ENCODE data around the gene MOB2.

MOB2 gene

DNA sequence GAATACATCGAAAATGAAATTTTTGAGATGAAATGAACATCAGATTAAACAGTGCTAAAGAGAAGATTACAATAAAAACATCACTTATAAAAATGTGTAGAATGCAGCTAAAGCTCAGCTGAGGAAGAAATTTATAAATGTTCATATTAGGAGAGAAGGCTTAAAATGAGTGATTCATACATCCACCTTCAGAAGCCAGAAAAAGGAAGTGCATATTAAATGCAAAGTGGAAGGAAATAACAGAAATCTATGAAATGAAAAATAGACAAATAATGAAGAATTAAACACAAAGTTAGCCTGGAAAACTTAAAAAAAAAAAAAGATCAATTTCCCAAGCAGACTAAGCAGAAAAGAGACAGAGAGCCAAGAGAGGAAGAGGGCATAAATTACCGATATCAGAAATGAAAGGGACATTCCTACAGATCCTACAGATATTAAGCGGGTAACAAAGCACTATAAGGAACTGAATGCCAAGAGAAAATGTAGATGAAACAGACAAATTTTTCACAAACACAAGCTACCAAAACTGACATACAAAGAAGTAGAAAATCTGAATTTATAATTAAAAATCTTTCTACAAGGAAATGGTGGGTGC is 7.2 kb upstream of the MOB2 start:
- TF ChIP-seq, protein P1, sequence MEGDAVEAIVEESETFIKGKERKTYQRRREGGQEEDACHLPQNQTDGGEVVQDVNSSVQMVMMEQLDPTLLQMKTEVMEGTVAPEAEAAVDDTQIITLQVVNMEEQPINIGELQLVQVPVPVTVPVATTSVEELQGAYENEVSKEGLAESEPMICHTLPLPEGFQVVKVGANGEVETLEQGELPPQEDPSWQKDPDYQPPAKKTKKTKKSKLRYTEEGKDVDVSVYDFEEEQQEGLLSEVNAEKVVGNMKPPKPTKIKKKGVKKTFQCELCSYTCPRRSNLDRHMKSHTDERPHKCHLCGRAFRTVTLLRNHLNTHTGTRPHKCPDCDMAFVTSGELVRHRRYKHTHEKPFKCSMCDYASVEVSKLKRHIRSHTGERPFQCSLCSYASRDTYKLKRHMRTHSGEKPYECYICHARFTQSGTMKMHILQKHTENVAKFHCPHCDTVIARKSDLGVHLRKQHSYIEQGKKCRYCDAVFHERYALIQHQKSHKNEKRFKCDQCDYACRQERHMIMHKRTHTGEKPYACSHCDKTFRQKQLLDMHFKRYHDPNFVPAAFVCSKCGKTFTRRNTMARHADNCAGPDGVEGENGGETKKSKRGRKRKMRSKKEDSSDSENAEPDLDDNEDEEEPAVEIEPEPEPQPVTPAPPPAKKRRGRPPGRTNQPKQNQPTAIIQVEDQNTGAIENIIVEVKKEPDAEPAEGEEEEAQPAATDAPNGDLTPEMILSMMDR (IDR thresholded peaks at IDR 0.05; ENCODE audit: control insufficient read depth, extremely low read depth, insufficient read depth) = no peak
- no peak for DNase-seq (ENCODE audit: low read depth)
- H3K4me3 ChIP-seq (ENCODE audit: low read depth, low read length) = no peak overlapping the region

DNA sequence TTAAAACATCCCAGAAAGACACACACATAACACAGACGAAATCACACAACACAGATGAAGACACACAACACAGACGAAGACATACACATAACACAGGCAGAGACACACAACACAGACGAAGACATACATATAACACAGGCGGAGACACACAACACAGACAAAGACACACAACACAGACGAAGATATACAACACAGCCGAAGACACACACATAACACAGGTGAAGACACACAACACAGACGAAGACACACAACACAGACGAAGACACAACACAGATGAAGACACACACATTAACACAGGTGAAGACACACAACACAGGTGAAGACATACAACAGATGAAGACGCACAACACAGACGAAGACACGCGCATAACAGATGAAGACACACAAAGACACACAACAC is 4.8 kb upstream of the MOB2 start:
- no peak for DNase-seq (ENCODE audit: low read depth)
- no peak overlapping the region for H3K4me3 ChIP-seq (ENCODE audit: low read depth, low read length)
- TF ChIP-seq, protein P1 (IDR thresholded peaks at IDR 0.05; ENCODE audit: control insufficient read depth, extremely low read depth, insufficient read depth) = no peak

DNA sequence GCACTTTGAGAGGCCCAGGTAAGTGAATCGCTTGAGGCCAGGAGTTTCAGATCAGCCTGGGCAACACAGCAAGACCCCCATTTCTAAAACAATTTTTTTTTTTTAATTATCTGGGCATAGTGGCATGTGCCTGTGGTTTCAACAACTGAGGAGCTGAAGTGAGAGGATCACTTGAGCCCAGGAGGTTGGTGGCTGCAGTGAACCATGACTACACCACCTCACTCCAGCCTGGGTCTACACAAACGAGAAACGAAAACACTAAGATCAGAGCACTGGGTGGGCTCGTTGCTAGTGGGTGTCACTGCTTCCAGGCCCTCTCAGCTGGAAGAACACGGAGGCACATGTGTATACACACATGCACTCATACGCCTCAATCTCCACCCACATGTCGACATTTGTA is 4.1 kb upstream of the MOB2 start:
- TF ChIP-seq, protein P1 (IDR thresholded peaks at IDR 0.05; ENCODE audit: control insufficient read depth, extremely low read depth, insufficient read depth) = no peak
- H3K4me3 ChIP-seq (ENCODE audit: low read depth, low read length) = no peak overlapping the region
- DNase-seq (ENCODE audit: low read depth) = no peak

DNA sequence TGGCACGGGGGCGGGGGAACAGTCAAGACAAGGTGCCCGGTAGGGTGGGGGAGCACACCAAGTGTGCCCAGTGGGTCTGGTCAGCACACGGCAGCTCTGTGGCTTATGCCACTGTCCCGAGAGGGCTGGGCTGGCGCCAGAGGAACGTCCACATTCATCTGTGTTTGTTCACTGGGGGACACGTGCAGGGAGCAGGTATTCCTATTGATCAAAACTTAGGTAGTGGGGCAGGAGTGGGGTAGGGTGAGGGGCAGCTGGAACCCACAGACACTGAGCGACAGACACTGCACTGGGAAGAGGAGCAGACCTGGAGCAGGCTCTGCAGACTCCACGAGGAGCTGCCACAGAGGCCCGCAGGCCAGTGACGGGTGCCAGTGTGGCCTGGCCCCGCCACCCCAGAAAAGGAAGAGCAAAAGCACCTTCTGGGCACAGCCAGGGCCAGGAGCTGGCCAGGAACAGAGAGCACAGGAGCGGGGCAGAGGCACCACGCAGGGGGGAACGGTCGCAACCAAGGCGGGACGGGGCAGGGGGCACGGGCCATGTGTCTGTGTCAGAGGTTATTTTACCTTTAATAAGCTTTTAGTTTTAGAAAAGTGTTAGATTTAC is 2.1 kb upstream of the MOB2 start:
- DNase-seq (ENCODE audit: low read depth) = no peak

DNA sequence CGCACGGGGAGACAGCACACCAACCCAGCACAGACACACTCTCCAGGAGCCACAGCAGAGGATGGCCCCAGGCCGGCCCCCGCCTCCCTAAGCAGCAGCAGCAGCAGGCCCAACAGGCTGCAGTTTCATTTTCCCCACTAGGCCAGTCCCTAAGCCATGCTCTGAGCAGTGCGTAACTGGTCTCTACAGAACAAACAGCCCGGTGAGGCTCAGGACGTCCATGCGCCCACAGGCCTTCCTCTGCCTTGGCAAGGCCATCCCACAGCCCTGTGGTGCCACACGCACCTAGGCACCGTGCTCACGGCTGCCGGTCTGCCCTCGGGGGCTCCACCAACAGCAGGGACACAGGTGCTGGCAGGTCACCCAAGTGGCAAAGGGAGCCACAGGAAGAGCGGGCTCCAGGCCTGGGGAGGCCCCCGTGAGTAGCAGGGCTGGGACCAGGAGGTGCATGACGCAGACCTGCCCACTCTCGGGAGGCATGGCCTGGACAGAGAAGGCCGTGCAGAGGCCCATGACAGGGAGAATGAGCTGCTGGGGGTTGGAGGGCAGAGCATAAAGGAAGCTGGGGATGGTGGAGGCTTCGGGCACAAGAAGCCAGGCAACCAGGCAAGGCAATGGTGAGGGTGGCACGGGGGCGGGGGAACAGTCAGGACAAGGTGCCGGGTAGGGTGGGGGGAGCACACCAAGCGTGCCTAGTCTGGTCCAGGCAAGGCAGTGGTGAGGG is 1.4 kb upstream of the MOB2 start:
- TF ChIP-seq, protein P1 (IDR thresholded peaks at IDR 0.05; ENCODE audit: control insufficient read depth, extremely low read depth, insufficient read depth) = no peak
- H3K4me3 ChIP-seq (ENCODE audit: low read depth, low read length) = no peak overlapping the region
- no peak for DNase-seq (ENCODE audit: low read depth)

More for the DNA sequence above, 2.1 kb upstream of the MOB2 start:
- H3K4me3 ChIP-seq (ENCODE audit: low read depth, low read length) = no peak overlapping the region
- TF ChIP-seq, protein P1 (IDR thresholded peaks at IDR 0.05; ENCODE audit: control insufficient read depth, extremely low read depth, insufficient read depth) = no peak

DNA sequence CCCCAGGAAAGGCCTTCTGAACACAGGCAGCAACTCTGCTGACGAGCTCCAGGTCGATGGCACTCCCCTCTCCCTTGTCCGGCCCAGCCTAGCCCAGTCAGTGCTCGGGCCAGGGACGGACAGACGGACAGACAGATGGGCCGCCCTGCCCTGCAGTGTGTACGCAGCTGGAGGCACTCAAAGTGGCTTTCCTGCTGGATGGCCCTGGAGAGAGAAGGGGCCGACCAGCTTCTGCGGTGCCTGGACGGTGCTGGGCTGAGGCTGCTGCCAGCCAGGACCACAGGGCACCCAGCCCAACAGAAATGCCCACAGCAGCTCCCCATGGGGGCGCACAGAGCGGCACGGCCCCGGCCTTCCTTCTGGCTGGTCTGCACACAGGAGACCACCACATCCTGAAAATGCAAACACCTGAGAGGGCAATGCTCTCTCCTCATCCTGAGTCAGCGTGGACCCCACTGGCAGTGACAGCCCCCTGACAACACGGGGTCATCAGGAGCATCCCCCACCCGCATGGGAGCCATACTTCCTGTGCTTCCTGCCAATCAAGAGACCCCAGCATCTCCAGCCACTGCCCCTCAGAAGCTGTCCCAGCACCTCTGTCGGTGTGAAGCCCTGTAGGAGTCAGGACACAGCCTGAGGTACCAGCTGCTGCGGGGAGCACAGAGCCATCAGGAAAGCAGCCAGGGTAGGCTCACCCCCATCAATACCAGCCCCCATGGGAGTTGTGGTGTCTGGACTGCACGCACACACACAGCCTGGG is 692 bp upstream of the MOB2 start:
- TF ChIP-seq, protein P1 (IDR thresholded peaks at IDR 0.05; ENCODE audit: control insufficient read depth, extremely low read depth, insufficient read depth) = no peak
- H3K4me3 ChIP-seq (ENCODE audit: low read depth, low read length) = no peak overlapping the region
- DNase-seq (ENCODE audit: low read depth) = no peak
